ENCODE measurements around the gene FEM1A. TPM values are rescaled to one million over a fixed set of nuclear protein-coding genes. Genes with fewer than 3 reads are reported as not detected.
"Not testable (repeated sequence)": the region's sequence is repeated elsewhere in the genome, so short reads cannot be mapped to it uniquely, and the experiment has no call there.

Gene FEM1A
- total and polyA plus RNA-seq, 2 of the 13 experiments (the other 11 are each of a cell fraction or from before 2014, with no cell fraction given), result 3.2 to 10.8 TPM

DNA sequence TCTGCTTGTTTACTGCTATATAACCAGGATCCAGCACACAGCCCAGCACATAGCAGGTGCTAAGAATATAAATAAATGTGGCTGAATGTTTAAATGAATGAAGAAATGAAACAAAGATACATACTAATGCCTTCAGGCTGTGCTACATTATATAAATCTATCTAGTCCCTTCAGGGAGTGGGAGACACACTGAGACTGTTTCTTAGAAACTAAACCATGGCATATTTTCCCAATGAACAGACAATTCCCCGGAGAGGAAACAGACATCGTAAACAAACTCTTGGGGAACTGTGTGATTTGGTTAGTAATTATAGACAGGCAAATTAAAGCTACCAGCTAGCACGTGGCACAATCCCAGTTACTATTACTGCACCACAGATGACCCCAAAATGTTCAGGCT lies 9.7 kb upstream of the FEM1A start (continued):
- TF ChIP-seq, protein P1, sequence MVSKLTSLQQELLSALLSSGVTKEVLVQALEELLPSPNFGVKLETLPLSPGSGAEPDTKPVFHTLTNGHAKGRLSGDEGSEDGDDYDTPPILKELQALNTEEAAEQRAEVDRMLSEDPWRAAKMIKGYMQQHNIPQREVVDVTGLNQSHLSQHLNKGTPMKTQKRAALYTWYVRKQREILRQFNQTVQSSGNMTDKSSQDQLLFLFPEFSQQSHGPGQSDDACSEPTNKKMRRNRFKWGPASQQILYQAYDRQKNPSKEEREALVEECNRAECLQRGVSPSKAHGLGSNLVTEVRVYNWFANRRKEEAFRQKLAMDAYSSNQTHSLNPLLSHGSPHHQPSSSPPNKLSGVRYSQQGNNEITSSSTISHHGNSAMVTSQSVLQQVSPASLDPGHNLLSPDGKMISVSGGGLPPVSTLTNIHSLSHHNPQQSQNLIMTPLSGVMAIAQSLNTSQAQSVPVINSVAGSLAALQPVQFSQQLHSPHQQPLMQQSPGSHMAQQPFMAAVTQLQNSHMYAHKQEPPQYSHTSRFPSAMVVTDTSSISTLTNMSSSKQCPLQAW (CRISPR knock-in tag; IDR thresholded peaks at IDR 0.05), result no peak
- TF ChIP-seq ZNF724P (CRISPR knock-in tag; IDR thresholded peaks at IDR 0.05; ENCODE audit: borderline replicate concordance) (no peak), ZNF879 (CRISPR knock-in tag; IDR thresholded peaks at IDR 0.05) (no peak), ZNF224 (CRISPR knock-in tag; IDR thresholded peaks at IDR 0.05) (no peak), MTF2 (CRISPR knock-in tag; IDR thresholded peaks at IDR 0.05; ENCODE audit: borderline replicate concordance) (no peak), SMC3 (IDR thresholded peaks at IDR 0.05; ENCODE audit: low read length) (no peak)
- TF ChIP-seq, protein P2, sequence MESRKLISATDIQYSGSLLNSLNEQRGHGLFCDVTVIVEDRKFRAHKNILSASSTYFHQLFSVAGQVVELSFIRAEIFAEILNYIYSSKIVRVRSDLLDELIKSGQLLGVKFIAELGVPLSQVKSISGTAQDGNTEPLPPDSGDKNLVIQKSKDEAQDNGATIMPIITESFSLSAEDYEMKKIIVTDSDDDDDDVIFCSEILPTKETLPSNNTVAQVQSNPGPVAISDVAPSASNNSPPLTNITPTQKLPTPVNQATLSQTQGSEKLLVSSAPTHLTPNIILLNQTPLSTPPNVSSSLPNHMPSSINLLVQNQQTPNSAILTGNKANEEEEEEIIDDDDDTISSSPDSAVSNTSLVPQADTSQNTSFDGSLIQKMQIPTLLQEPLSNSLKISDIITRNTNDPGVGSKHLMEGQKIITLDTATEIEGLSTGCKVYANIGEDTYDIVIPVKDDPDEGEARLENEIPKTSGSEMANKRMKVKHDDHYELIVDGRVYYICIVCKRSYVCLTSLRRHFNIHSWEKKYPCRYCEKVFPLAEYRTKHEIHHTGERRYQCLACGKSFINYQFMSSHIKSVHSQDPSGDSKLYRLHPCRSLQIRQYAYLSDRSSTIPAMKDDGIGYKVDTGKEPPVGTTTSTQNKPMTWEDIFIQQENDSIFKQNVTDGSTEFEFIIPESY (CRISPR knock-in tag; IDR thresholded peaks at IDR 0.05), result no peak

DNA sequence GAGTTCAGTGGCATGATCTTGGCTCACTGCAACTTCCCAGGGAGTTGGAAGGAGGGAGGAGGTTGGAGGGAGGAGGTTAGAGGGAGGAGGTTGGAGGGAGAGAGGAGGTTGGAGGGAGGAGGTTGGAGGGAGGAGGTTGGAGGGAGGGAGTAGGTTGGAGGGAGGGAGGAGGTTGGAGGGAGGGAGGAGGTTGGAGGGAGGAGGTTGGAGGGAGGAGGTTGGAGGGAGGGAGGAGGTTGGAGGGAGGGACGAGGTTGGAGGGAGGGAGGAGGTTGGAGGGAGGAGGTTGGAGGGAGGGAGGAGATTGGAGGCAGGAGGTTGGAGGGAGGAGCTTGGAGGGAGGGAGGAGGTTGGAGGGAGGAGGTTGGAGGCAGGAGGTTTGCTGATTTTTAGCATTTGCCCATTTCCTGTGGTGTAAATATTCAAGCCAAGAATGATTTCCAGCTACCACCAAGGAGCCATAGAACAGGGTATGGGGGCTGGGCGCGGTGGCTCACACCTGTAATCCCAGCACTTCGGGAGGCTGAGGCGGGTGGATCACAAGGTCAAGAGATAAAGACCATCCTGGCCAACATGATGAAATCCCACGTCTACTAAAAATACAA lies 5.0 kb upstream of the FEM1A start:
- H3K36me3 ChIP-seq (replicated peaks in 1 of 2; ENCODE audit: control insufficient read depth in 1 of 2, insufficient read depth in 2 of 2, low read length in 2 of 2); H3K4me2 ChIP-seq (ENCODE audit: low read depth, low read length); CTCF ChIA-PET (ENCODE audit: low intra/inter-chr PET ratio, low total read pairs); H4K20me1 ChIP-seq (ENCODE audit: insufficient read depth, low read length); in situ Hi-C loops (cut with HindIII; ENCODE audit: extremely low pct_ligation_motif_present, low pct_unique_long_range_greater_than_20kb); BruUV-seq (replicated peaks); H3K27ac ChIP-seq (ENCODE audit: extremely low read length, insufficient read depth, low read length); H3K79me2 ChIP-seq (ENCODE audit: insufficient read depth, low read length); POLR2A ChIA-PET; H3K4me3 ChIP-seq (replicated peaks in 1 of 3; ENCODE audit: insufficient read depth in 1 of 3, low read depth in 2 of 3, low read length in 3 of 3); FAIRE-seq; ATAC-seq; intact Hi-C loops (cut with micrococcal nuclease; ENCODE audit: unreplicated experiment); H3K9me3 ChIP-seq (ENCODE audit: low read length); DNase-seq (ENCODE audit: low spot score); H2AFZ ChIP-seq (ENCODE audit: low read length); H3K9ac ChIP-seq (ENCODE audit: insufficient read depth, low read depth, low read length); H3K27me3 ChIP-seq (ENCODE audit: control insufficient read depth in 1 of 2, insufficient read depth in 2 of 2, low read length in 2 of 2): not testable (repeated sequence)
- 47% methylated on average over 6 of the region's 6 CpGs for WGBS (ENCODE audit: low lambda C conversion rate)
- TF ChIP-seq HNRNPK (IDR thresholded peaks at IDR 0.05; ENCODE audit: low read depth, low read length, poor library complexity, severe bottlenecking), result peak; percentile 53
- 0 out of 2 replicates have a peak, but pooled peaks have one; percentile 49 for TF ChIP-seq PCBP1 (IDR thresholded peaks at IDR 0.05; ENCODE audit: borderline replicate concordance, low read depth, low read length)
- peaks cover 13% of the 10 kb centered on the region; the same call in 1 of the 2 replicates for H3K4me1 ChIP-seq (ENCODE audit: insufficient read depth, low read length)
